Fibroblast of villous mesenchyme (primary cell): ENCODE measurements around the gene TBCCD1. TPM values are rescaled to one million over a fixed set of nuclear protein-coding genes. Genes with fewer than 3 reads are reported as not detected.
"Not testable (repeated sequence)": the region's sequence is repeated elsewhere in the genome, so short reads cannot be mapped to it uniquely, and the experiment has no call there.

Experiments
- DNase-seq: peaks from one replicate; pipeline ENCODE4 v3.0.0-alpha.2; 2010; ENCODE audit warnings: low read depth
- H3K4me3 ChIP-seq: 2 replicates; pipeline ENCODE4 v1.5.1; 2011; ENCODE audit warnings: low read depth, mild to moderate bottlenecking, low read length
- total RNA-seq: library from RNA; depleted of rRNA; stranded (reverse); fragments of >200 nt; gene quantifications from 2 replicates; pipeline ENCODE4 v1.2.3, GENCODE V29; 2012
- TF ChIP-seq, protein P1 (sequence below): IDR thresholded peaks from 2 replicates; pipeline ENCODE4 v1.5.1; 2012; ENCODE audit warnings: low read depth, mild to moderate bottlenecking, low read length; ENCODE audit not compliant: insufficient read depth

The TBCCD1 gene
- total RNA-seq, 1 donor = 25.9 TPM

DNA sequence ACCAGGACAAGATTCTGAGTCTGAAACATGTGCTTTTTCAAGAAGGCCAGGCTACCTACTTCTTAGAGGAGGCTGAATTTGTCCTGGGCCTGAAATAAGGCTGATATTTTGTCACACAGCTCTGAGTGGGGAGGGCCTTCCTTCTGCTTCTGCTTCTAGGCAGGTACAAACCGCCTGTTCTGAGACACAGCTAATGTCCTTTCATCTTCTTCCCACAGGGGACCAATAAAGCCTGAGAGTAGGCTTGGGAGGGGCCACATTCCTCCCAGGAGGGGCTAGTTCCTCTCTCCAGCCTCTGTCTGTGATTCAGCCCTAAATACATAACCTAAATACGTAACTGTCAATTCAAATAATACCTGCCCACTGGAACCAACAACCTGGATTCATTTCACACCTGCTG is 57.7 kb downstream of the TBCCD1 start:
- no peak for DNase-seq
- no peak overlapping the region for H3K4me3 ChIP-seq
- TF ChIP-seq, protein P1, sequence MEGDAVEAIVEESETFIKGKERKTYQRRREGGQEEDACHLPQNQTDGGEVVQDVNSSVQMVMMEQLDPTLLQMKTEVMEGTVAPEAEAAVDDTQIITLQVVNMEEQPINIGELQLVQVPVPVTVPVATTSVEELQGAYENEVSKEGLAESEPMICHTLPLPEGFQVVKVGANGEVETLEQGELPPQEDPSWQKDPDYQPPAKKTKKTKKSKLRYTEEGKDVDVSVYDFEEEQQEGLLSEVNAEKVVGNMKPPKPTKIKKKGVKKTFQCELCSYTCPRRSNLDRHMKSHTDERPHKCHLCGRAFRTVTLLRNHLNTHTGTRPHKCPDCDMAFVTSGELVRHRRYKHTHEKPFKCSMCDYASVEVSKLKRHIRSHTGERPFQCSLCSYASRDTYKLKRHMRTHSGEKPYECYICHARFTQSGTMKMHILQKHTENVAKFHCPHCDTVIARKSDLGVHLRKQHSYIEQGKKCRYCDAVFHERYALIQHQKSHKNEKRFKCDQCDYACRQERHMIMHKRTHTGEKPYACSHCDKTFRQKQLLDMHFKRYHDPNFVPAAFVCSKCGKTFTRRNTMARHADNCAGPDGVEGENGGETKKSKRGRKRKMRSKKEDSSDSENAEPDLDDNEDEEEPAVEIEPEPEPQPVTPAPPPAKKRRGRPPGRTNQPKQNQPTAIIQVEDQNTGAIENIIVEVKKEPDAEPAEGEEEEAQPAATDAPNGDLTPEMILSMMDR = no peak

DNA sequence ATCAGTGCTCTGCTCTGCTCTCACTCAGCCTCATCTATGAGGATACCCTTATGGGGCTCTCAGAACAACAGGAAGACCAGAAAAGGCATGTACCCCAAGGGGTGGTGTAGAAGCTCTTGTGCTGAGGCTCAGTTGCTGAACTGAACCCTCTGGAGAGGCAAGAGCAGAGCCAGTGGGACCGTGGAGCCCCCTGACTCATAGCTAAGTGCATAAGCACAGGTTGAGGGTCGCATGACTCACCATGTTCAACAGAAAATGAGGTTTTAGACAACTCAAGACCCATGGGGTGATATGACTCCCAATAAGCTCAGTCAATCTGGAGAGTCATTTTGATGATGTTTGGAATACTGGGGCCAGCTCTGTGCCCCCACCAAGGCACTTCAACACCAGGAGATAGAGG is 60.3 kb downstream of the TBCCD1 start:
- no peak overlapping the region for H3K4me3 ChIP-seq
- TF ChIP-seq, protein P1 = no peak

DNA sequence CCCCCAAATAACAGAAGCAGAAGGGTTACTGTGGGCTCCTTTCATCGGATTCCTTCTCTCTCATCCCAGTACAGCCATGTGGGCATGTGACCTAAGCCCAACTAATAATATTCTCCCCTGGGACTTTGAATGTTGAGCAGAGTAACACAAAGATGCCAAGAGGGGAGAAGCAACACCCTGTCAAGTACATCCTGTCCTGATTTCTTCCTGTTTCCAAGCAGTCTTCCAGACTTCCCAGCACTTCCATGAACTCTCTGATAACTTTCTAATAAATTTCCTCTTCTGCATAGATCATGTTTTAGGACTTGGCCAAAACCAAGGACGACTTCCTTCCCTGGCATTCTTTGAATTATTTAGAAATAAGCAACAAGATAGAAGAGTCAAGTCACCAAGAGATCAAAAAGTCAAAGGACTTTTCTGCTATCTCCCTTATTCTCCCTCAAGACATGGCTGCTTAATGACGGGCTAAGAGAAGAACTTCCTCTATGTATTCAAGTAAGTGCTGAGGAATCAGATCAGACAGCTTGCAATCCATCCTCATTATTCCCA is 60.9 kb downstream of the TBCCD1 start:
- TF ChIP-seq, protein P1 = no peak
- no peak for DNase-seq
- no peak overlapping the region for H3K4me3 ChIP-seq

More for the DNA sequence above, 60.3 kb downstream of the TBCCD1 start:
- no peak for DNase-seq

DNA sequence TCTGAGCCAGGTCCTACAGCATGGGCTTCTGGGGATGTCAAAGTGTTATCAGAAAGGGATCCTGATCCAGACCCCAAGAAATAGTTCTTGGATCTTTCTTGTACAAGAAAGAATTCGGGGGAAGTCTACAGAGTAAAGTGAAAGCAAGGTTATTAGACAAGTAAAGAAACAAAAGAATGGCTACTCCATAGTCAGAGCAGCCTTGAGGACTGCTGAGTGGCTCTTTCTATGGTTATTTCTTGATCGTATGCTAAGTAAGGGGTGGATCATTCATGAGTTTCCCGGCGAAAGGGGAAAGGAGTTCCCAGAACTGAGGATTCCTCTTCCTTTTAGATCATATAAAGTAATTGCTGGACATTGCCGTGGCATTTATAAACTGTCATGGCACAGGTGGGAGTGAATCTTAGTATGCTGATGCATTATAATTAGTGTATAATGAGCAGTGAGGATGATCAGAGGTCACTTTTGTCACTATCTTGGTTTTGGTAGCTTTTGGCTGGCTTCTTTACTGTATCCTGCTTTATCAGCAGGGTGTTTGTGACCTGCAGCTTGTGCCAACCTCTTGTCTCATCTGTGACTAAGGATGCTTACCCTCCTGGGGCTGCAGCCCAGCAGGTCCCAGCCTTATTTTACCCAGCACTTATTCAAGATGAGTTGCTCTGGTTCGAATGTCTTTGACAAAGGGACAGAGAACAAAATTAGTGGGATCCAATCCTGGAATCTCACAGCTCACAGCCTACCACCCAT is 64.0 kb downstream of the TBCCD1 start:
- no peak for DNase-seq

DNA sequence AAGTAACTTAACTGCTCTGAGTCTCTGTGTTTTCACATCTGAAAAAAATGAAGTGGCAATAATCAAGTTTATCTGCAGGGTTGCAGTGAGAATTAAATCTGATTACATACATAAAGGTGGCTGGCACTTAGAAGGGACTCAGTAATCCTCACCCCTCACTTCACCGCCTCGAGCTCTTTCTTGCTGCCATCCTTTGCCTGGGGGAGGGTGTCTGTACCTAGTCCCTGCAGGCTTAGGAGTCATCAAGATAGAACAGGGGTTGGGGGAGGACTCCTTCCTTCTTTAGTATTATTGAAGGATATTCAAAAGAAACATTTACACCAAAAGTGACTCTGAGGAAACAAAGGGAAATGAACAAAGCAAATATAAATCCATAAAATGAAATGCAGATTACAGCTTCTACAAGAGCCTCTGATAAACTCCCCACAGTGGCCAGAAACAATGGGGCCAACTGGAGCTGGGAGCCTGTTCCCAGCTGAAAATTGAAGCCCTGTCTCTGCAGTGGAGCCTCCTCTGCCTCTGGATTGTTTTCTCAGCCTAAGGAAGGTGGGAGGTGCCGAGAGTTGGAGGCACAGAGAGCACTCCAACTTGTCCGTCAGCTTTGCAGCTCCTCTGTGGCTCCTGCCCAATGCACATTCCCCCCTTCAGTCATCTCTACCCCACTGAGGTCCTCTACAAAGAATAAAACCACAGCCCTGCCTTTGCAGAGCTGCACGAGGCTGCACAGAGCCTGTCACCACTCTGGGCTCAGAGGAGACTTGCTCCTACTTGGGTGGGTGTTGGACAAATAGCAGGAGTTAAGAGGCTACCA is 64.8 kb downstream of the TBCCD1 start:
- TF ChIP-seq, protein P1 = no peak
- DNase-seq = no peak
- H3K4me3 ChIP-seq = peak overlapping the region; percentile 3

More for the DNA sequence above, 64.0 kb downstream of the TBCCD1 start:
- TF ChIP-seq, protein P1 = no peak
- H3K4me3 ChIP-seq = peak overlapping the region; percentile 3

DNA sequence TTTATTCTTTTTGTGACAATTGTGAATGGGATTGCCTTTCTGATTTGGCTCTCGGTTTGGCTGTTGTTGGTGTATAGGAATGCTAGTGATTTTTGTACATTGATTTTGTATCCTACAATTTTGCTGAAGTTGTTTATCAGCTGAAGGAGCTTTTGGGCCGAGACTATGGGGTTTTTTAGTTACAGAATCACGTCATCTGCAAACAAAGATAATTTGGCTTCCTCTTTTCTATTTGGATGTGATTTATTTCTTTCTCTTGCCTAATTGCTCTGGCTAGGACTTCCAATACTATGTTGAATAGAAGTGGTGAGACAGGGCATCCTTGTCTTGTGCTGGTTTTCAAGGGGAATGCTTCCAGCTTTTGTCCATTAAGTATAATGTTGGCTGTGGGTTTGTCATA is 67.2 kb downstream of the TBCCD1 start:
- not testable (repeated sequence) for DNase-seq, H3K4me3 ChIP-seq

DNA sequence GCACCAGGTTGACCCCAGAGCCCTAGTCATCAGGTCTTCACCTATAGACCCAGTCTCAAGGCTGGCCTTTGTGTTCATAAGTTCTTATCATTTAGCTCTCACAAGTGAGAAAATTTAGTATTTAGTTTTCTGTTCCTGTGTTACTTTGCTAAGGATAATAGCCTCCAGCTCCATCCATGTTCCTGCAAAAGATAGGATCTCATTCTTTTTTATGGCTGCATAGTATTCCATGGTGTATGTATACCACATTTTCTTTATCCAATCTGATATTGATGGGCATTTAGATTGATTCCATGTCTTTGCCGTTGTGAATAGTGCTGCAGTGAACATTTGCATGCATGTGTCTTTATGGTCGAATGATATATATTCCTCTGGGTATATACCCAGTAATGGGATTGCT is 69.1 kb downstream of the TBCCD1 start:
- DNase-seq, H3K4me3 ChIP-seq: not testable (repeated sequence)

DNA sequence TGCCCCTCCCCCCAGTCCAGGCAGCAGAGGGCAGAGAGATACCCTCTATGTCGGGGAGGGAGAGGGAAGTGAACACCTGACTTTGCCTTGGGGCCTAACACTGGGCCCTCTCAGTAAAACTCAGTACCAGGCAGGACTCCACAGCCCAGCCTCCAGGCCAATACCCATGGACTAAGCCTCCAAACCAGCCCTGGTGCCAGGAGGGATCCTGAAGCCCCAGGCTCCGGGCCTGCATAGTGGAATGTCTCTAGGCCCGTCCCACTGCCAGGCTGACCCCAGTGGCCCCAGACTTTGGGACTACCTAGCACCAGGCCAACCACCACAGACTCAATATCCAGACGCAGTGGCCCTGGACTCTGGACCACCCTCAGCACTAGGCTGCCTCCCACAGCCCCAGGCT is 69.5 kb downstream of the TBCCD1 start:
- no peak for DNase-seq
- TF ChIP-seq, protein P1 = no peak
- H3K4me3 ChIP-seq = no peak overlapping the region
